HFF-Myc (cell line): Measurements from ENCODE around the gene RBKS.

Experiments used
- DNase-seq: peaks from one replicate; pipeline ENCODE4 v3.0.0-alpha.2; 2011; ENCODE audit warnings: low read depth; ENCODE audit errors: extremely low read depth
- H3K4me3 ChIP-seq: replicated peaks from 2 replicates; pipeline ENCODE4 v1.5.1; 2011; ENCODE audit warnings: low read depth, mild to moderate bottlenecking, control low read depth, low read length
- TF ChIP-seq, protein P1 (sequence below): IDR thresholded peaks from 2 replicates; pipeline ENCODE4 v1.5.1; 2012; ENCODE audit warnings: mild to moderate bottlenecking, low read depth, low read length, control low read depth; ENCODE audit errors: missing control alignments

The RBKS gene

GRCh38 chr2:27890146-27890923 lies at the start of gene RBKS, which contains the start of gene BABAM2:
Gene RBKS (minus strand): TSS chr2:27890387. CDS start chr2:27890345, 42 bp downstream.
Gene BABAM2 (plus strand): TSS chr2:27890729. CDS start chr2:27894557, 3,828 bp downstream.
- DNase-seq = no peak
- peak within 1 kb of the TSS; percentile 83 for H3K4me3 ChIP-seq
- TF ChIP-seq, protein P1, sequence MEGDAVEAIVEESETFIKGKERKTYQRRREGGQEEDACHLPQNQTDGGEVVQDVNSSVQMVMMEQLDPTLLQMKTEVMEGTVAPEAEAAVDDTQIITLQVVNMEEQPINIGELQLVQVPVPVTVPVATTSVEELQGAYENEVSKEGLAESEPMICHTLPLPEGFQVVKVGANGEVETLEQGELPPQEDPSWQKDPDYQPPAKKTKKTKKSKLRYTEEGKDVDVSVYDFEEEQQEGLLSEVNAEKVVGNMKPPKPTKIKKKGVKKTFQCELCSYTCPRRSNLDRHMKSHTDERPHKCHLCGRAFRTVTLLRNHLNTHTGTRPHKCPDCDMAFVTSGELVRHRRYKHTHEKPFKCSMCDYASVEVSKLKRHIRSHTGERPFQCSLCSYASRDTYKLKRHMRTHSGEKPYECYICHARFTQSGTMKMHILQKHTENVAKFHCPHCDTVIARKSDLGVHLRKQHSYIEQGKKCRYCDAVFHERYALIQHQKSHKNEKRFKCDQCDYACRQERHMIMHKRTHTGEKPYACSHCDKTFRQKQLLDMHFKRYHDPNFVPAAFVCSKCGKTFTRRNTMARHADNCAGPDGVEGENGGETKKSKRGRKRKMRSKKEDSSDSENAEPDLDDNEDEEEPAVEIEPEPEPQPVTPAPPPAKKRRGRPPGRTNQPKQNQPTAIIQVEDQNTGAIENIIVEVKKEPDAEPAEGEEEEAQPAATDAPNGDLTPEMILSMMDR = no peak

DNA sequence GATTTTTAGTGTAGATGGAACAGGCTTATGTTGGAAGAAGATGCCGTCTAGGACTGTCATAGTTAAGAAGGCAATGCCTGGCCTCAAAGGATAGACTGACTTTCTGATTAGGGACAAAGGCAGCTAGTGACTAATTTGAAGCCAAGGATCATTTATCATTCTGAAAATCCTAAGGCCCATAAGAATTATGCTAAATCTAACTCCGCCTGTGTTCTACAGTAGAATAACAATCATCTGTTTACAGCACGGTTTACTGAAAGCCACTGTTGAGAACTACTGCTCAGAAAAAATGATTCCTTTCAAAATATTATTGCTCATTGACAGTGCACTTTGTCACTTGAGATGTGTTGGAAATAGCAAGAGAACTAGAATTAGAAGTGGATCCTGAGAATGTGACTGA lies 44.8 kb upstream of the RBKS start:
- DNase-seq = no peak
- TF ChIP-seq, protein P1 = no peak
- H3K4me3 ChIP-seq = no peak overlapping the region

DNA sequence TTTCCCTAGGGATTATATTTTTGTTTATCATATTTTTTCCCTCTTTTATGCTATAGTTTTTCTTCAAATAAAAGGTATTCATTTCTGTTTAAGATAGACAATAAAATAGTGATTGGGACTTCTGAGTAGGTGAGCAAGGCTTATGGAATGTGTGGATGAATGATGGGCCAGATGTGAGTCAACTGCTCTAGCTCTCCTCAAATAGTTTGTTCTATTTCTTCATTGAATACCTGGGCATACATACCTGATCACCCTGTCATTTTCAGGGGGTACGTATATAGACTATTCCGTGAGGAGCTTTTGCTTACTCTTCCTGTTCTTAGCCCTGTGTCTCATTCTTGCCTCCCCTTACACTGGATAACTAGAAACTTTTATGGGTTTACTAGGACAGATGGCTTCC lies 42.2 kb upstream of the RBKS start:
- DNase-seq = no peak
- H3K4me3 ChIP-seq = no peak overlapping the region
- TF ChIP-seq, protein P1 = no peak

DNA sequence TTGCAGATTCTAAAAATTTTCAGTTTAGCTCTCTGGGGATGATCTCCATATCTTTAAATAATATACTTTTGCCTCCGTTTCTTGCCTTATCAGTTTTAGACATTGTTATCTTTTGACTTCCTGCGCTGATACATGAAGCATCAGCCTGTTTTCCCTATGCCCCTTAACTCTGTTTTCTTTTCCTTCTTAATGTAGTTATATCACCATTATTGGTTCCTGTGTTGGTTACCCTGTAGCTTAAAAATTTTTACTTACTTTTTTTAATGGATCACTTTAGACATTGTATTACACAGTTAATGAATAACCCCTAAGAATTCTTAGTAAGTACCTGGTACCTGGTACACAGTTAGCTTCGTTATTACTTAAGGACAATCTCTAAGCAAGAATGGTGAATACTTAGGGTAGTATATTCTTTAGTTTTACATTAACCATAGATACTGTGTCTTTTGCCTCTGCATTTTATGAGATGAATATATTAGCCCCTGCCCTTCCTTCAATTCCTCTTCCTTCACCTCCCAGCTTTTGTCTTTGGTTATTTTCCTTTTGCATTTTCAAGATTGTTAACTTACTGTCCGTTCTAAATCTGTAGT lies 41.3 kb upstream of the RBKS start:
- TF ChIP-seq, protein P1 = no peak
- no peak overlapping the region for H3K4me3 ChIP-seq
- no peak for DNase-seq

- no peak overlapping the region for H3K4me3 ChIP-seq
- DNase-seq = no peak
- TF ChIP-seq, protein P1 = no peak
Observed at GRCh38 chr2:27929916-27930486, 39.8 kb upstream of the RBKS start.

- TF ChIP-seq, protein P1 = no peak
- no peak for DNase-seq
- no peak overlapping the region for H3K4me3 ChIP-seq
Observed at GRCh38 chr2:27925766-27926472, 35.7 kb upstream of the RBKS start.
